CD4-positive, alpha-beta T cell treated with Interleukin-17A for 1 hour (primary cell): Measurements from ENCODE around the gene STXBP1.
"Not testable (repeated sequence)": the region's sequence is repeated elsewhere in the genome, so short reads cannot be mapped to it uniquely, and the experiment has no call there.

Experiments
- DNase-seq: peaks from one replicate; pipeline ENCODE4 v3.0.0-alpha.2; 2020

Gene STXBP1

GRCh38 chr9:127578627-127578951 lies 33.5 kb upstream of the STXBP1 start:
- no peak for DNase-seq

GRCh38 chr9:127578952-127579853 lies 32.9 kb upstream of the STXBP1 start:
- peak; percentile 67 for DNase-seq

DNA sequence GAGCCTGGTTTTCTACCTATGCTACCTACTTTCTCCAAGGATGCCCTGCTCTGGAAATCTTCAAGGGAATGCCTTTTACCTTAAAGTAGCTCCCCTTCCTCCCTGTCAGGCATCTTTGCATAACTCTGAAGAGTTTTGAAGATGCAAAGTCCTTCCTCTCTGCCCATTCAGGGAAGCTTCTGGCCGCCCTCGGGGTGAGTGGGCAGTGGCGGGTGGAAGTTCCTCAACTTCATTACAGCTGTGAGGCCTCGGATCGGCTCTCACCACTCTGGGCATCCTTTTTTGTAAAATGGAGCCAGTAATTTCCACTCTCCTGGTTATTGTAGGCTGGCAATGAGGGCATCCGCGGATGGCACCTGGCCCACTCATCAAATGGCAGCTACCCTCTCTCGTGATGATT lies 31.7 kb upstream of the STXBP1 start:
- no peak for DNase-seq

DNA sequence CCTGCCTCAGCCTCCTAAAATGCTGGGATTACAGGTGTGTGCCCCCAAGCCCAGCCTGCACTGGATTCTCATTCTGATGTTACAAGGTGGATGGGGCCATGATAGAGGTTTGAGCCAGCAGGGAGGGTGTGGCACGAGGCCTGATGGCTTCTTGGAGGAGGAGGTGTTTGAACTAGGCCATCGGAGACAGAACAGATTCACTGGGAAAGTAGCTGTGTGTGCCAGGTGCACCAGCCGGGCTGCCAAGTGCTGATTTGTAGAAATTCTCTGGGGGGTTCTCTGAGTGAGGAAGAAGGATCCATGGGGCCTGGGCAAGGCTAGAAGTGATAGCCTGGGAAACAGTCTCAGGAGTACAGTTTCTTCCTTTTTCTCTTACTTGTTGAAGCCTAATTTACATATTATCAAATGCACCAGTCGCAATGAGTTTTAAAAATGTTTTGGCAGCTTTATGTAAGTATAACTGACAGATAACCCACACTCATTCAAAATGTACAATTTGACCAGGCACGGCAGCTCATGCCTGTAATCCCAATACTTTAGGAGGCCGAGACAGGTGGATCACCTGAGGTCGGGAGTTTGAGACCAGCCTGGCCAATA lies 31.1 kb upstream of the STXBP1 start:
- no peak for DNase-seq

DNA sequence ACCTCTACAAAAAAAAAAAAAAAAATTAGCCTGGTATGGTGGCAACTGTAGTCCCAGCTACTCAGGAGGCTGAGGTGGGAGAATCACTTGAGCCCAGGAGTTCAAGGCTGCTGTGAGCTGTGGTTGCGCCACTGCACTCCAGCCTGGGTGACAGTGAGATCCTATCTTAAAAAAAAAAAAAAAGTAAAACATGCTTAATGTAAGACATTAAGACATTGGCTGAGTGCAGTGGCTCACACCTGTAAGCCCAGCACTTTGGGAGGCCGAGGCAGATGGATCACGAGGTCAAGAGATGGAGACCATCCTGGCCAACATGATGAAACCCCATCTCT lies 27.6 kb upstream of the STXBP1 start:
- not testable (repeated sequence) for DNase-seq

DNA sequence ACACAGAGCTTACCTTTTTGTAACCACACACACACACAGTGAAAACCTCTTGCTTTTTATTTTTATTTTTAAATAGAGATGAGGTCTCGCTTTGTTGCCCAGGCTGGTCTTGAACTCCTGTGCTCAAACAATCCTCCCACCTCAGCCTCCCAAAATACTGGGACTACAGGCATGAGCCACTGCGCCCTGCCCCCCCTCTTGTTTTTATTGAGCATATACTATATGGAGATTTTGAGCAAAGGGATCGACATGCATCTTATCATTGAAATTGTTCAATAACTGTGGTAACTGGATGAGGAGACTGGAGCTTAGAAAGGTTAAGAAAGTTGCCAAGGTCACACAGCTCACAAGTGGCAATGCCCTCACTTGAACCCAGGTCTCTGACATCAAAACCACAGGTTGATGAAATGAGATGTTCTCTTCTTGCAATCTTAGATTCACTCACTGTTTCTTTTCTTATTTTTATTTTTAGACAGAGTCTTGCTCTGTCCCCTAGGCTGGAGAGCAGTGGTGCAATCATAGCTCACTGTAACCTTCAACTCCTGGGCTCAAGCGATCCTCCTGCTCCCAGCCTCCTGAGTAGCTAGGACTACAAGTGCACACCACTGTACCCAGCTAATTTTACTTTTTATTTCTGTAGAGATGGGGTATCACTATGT lies 26.8 kb upstream of the STXBP1 start:
- no peak for DNase-seq

GRCh38 chr9:127586096-127586495 lies 26.0 kb upstream of the STXBP1 start:
- DNase-seq: no peak

DNA sequence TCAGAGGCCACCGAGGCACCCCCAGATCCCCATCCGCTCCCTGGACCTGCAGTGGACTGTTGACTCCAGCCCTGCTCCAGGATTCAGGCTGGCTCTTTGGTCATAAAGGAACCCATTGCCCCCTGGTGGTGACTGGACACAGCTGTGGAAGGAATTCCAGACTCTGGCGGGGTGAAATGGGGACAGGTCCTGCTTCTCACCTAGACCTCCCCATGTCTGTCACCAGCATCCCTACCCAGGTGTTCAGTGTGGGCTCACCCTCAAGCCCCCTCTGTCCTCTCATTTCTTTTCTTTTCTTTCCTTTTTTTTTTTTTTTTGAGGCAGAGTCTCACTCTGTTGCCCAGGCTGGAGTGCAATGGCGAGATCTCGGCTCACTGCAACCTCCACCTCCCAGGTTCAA lies 25.5 kb upstream of the STXBP1 start:
- peak; percentile 73 for DNase-seq

- no peak for DNase-seq
Measured at GRCh38 chr9:127587966-127588365, 24.1 kb upstream of the STXBP1 start.

- DNase-seq: no peak
Measured at GRCh38 chr9:127588740-127589506, 23.2 kb upstream of the STXBP1 start.

DNA sequence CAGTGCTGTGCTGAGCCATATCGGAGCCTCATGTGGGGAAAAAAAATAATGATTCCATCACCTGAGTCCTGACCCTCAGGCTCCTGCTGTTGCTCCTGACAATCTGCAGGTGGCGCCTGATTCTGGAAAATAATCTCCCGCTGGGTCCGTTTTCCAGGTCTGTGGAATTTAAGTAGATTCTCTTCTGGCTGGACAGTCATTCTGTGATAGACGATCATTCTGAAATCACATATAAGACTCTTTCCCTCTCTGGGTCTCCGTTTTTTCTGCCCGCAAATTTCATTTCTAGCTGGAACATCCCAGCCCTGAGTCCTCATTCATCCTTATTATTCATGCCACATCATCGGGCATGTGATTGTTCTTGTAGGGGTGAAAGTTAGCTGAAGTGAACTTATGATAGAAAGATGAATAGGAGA lies 22.1 kb upstream of the STXBP1 start:
- DNase-seq: peak; percentile 49

DNA sequence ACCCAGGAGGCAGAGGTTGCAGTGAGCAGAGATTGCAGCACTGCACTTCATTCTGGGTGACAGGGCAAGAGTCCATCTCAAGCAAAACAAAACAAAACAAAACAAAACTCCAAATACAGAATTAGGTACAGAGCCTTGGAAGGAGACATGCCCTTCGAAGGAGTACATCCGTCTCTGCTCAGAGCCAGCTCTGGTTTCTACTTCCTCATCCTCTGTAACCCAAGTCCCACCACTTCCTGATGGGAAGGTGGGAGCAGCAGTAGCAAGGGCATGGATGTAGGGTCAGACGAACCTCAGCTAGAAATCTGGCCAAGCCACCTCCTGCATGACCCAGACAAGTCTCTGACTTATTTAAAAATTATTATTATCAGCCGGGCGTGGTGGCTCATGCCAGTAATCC lies 16.5 kb upstream of the STXBP1 start:
- DNase-seq: no peak

GRCh38 chr9:127598839-127599549 lies 13.1 kb upstream of the STXBP1 start:
- no peak for DNase-seq

DNA sequence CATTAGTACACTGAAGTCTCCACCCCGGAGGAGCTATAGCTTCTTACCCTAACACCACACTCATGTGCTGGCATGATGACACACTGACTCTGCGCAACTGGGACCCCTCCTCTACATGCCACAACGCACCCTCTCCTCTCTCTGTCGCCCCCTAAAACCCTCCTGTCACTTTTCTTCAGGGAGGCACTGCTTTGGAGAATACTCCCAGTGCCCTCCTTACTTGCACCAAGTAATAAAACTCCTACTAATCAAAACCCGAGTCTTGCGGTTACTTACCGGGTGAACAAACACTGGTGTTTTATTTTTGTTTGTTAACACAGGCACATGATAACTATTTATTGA lies 12.6 kb upstream of the STXBP1 start:
- DNase-seq: no peak

DNA sequence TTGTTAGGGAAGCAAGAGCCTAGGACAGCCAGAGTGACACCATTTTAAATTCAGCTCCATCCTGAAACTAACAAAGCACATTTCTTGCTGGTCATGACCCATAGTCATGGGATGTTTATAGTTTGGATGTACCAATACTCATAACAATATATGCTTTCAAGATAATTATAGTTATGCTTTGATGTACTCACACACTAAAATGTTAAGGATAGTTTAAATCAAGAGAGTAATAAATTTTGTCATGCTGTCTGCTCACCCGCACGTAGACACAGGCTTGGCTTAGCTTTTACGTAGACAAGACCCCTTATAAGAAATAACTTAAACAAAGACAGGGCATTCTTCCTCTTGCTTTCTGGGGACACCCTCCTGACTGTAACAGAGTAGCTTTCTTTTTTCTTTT lies 8.9 kb upstream of the STXBP1 start:
- DNase-seq: no peak

DNA sequence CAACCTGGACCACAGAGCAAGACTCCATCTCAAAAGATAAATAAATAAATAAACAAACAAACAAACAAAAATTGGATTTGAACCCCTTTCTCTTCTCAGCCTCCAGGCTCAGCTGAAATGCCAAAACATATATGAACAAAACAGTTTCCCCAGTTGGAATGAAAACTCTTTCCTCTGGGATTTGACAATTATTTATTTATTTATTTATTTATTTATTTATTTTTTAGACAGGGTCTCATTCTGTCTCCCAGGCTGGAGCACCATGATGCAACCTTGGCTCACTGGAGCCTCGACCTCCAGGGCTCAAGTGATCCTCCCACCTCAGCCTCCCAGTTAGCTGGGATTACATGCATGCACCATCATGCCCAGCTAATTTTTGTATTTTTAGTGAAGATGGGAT lies 6.0 kb upstream of the STXBP1 start:
- no peak for DNase-seq

GRCh38 chr9:127608104-127608966 lies 3.7 kb upstream of the STXBP1 start:
- DNase-seq: peak; percentile 80

GRCh38 chr9:127611603-127611898 lies 526 bp upstream of the STXBP1 start:
- DNase-seq: no peak

- peak; percentile 38 for DNase-seq
Measured at GRCh38 chr9:127612939-127613582, 984 bp downstream of the STXBP1 start.

- DNase-seq: no peak
Measured at GRCh38 chr9:127613583-127613954, 1.5 kb downstream of the STXBP1 start.

DNA sequence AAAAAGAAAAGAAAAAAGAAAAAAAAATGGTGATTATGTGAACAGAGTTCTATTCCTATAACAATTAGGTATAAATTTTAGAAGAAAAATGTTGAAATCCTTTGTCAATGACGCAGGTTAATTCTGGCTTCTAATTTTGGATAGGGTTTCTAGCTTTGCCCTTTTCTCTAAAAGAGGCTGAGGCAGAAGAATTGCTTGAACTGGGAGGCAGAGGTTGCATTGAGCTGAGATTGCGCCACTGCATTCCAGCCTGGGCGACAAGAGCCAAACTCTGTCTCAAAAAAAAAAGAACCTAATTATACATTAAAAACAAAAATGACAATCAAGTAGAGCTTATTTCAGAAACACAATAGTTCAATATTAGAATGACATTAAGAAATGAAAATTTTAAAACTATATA lies 2.9 kb downstream of the STXBP1 start:
- DNase-seq: no peak
